ENCODE results near the gene PPP1R9A. TPM values are rescaled to one million over a fixed set of nuclear protein-coding genes. Genes with fewer than 3 reads are reported as not detected.

The PPP1R9A gene
- polyA plus RNA-seq, 1 donor from 2014 or later = 2.2 TPM

- H3K4me1 Mint-ChIP-seq = peaks cover 6 to 10% (median 7%) of the 10 kb centered on the region in 3 donors
- no peak overlapping the region for H3K4me3 Mint-ChIP-seq
- no peaks in the 10 kb centered on the region for H3K9me3 Mint-ChIP-seq
- no peak overlapping the region for H3K27ac Mint-ChIP-seq
- H3K27me3 Mint-ChIP-seq = no peaks in the 10 kb centered on the region
- peaks cover 1% of the 10 kb centered on the region for H3K36me3 Mint-ChIP-seq
Measured at GRCh38 chr7:95334447-95334846, 427.1 kb downstream of the PPP1R9A start.

GRCh38 chr7:95335093-95335492 is 427.7 kb downstream of the PPP1R9A start:
- H3K4me1 Mint-ChIP-seq = peaks cover 6 to 8% (median 7%) of the 10 kb centered on the region in 3 donors
- H3K27me3 Mint-ChIP-seq = no peaks in the 10 kb centered on the region
- peaks cover 1% of the 10 kb centered on the region for H3K36me3 Mint-ChIP-seq
- H3K4me3 Mint-ChIP-seq = no peak overlapping the region
- no peak overlapping the region for H3K27ac Mint-ChIP-seq
- no peaks in the 10 kb centered on the region for H3K9me3 Mint-ChIP-seq

- H3K36me3 Mint-ChIP-seq = peaks cover 4% of the 10 kb centered on the region
Measured at GRCh38 chr7:95338832-95339231, 431.4 kb downstream of the PPP1R9A start.

GRCh38 chr7:95340491-95340890 is 433.1 kb downstream of the PPP1R9A start:
- Mint-ChIP-seq H3K4me1 (no peaks in the 10 kb centered on the region), H3K27me3 (peaks cover 2% of the 10 kb centered on the region), H3K9me3 (no peaks in the 10 kb centered on the region), H3K4me3 (no peak overlapping the region), H3K27ac (no peak overlapping the region), H3K36me3 (peaks cover 4% of the 10 kb centered on the region)

More at GRCh38 chr7:95338832-95339231, 431.4 kb downstream of the PPP1R9A start:
- no peaks in the 10 kb centered on the region for H3K9me3 Mint-ChIP-seq
- H3K4me1 Mint-ChIP-seq = no peaks in the 10 kb centered on the region
- H3K27me3 Mint-ChIP-seq = peaks cover 2% of the 10 kb centered on the region
- H3K27ac Mint-ChIP-seq = no peak overlapping the region
- no peak overlapping the region for H3K4me3 Mint-ChIP-seq

GRCh38 chr7:95342029-95342428 is 434.6 kb downstream of the PPP1R9A start:
- H3K27me3 Mint-ChIP-seq = peaks cover 2% of the 10 kb centered on the region
- H3K27ac Mint-ChIP-seq = no peak overlapping the region
- H3K9me3 Mint-ChIP-seq = no peaks in the 10 kb centered on the region
- no peak overlapping the region for H3K4me3 Mint-ChIP-seq
- H3K36me3 Mint-ChIP-seq = peaks cover 4% of the 10 kb centered on the region
- no peaks in the 10 kb centered on the region for H3K4me1 Mint-ChIP-seq

- no peaks in the 10 kb centered on the region for H3K9me3 Mint-ChIP-seq
- no peak overlapping the region for H3K4me3 Mint-ChIP-seq
- H3K27ac Mint-ChIP-seq = no peak overlapping the region
- H3K4me1 Mint-ChIP-seq = no peaks in the 10 kb centered on the region
- peaks cover 2% of the 10 kb centered on the region for H3K27me3 Mint-ChIP-seq
- peaks cover 4% of the 10 kb centered on the region for H3K36me3 Mint-ChIP-seq
Measured at GRCh38 chr7:95342642-95343307, 435.4 kb downstream of the PPP1R9A start.

Measured in IgD-negative memory B cell (primary cell).